CD4-positive, alpha-beta T cell treated with Interleukin-15 for 4 hours (primary cell): ENCODE data around the gene FSTL4.

ENCODE experiments used
- DNase-seq: peaks from one replicate; pipeline ENCODE4 v3.0.0-alpha.2; 2020; ENCODE audit warnings: low spot score

FSTL4 gene

GRCh38 chr5:133512896-133513295, 99.4 kb downstream of the FSTL4 start:
- DNase-seq, result no peak

GRCh38 chr5:133511653-133512235, 100.6 kb downstream of the FSTL4 start:
- DNase-seq, result no peak

- no peak for DNase-seq
Observed at GRCh38 chr5:133510634-133511262, 101.6 kb downstream of the FSTL4 start.

GRCh38 chr5:133509742-133510079, 102.6 kb downstream of the FSTL4 start:
- DNase-seq, result no peak

GRCh38 chr5:133508845-133509741, 103.2 kb downstream of the FSTL4 start:
- DNase-seq, result no peak

- DNase-seq, result no peak
Observed at GRCh38 chr5:133508331-133508730, 104.0 kb downstream of the FSTL4 start.

- DNase-seq, result no peak
Observed at GRCh38 chr5:133506181-133506580, 106.2 kb downstream of the FSTL4 start.

- DNase-seq, result no peak
Observed at GRCh38 chr5:133503511-133503910, 108.8 kb downstream of the FSTL4 start.

GRCh38 chr5:133499895-133500294, 112.4 kb downstream of the FSTL4 start:
- no peak for DNase-seq

GRCh38 chr5:133497608-133498348, 114.6 kb downstream of the FSTL4 start:
- DNase-seq, result no peak

GRCh38 chr5:133496631-133497030, 115.7 kb downstream of the FSTL4 start:
- no peak for DNase-seq

- no peak for DNase-seq
Observed at GRCh38 chr5:133494923-133495246, 117.5 kb downstream of the FSTL4 start.

- no peak for DNase-seq
Observed at GRCh38 chr5:133494232-133494922, 118.0 kb downstream of the FSTL4 start.

- no peak for DNase-seq
Observed at GRCh38 chr5:133489632-133490031, 122.7 kb downstream of the FSTL4 start.

GRCh38 chr5:133487093-133487492, 125.2 kb downstream of the FSTL4 start:
- no peak for DNase-seq

- DNase-seq, result no peak
Observed at GRCh38 chr5:133485468-133485867, 126.9 kb downstream of the FSTL4 start.

- DNase-seq, result no peak
Observed at GRCh38 chr5:133483406-133484090, 128.8 kb downstream of the FSTL4 start.

- no peak for DNase-seq
Observed at GRCh38 chr5:133482028-133482427, 130.3 kb downstream of the FSTL4 start.

- DNase-seq, result no peak
Observed at GRCh38 chr5:133480866-133481265, 131.5 kb downstream of the FSTL4 start.

- DNase-seq, result no peak
Observed at GRCh38 chr5:133480366-133480765, 132.0 kb downstream of the FSTL4 start.

- no peak for DNase-seq
Observed at GRCh38 chr5:133478199-133478985, 133.9 kb downstream of the FSTL4 start.
